ENCODE results near the gene GMDS. TPM values are rescaled to one million over a fixed set of nuclear protein-coding genes. Genes with fewer than 3 reads are reported as not detected.

The GMDS gene
- total and polyA plus RNA-seq, 2 experiments from 2014 or later, result 30.1 to 36.5 TPM

GRCh38 chr6:1599469-1599868 is 645.9 kb downstream of the GMDS start (continued):
- TF ChIP-seq ZNF462 (CRISPR knock-in tag; IDR thresholded peaks at IDR 0.05) (no peak), CREB1 (CRISPR knock-in tag; IDR thresholded peaks at IDR 0.05; ENCODE audit: low read depth) (no peak), ZNF331 (CRISPR knock-in tag; IDR thresholded peaks at IDR 0.05; ENCODE audit: low read depth) (no peak), CTCF (conservative IDR thresholded peaks at IDR 0.05; ENCODE audit: low read depth in 2 of 2) (no peak; a peak in 1 of 4 replicates)

- H4K20me1 ChIP-seq (replicated peaks; ENCODE audit: insufficient read depth), result no peaks in the 10 kb centered on the region
- no peaks in the 10 kb centered on the region for H3K9me3 Mint-ChIP-seq
- ATAC-seq, result no peak
- H3K4me1 ChIP-seq (ENCODE audit: insufficient read depth), result peaks cover 5% of the 10 kb centered on the region; the same call in 1 of the 2 replicates
- H3K27me3 Mint-ChIP-seq (ENCODE audit: insufficient read depth, low read depth, poor library complexity), result peaks cover 56% of the 10 kb centered on the region
- H3K9me2 ChIP-seq (ENCODE audit: insufficient read depth), result no peaks in the 10 kb centered on the region
- H3K27ac Mint-ChIP-seq, result no peak overlapping the region
- no peak overlapping the region for H3K27ac ChIP-seq (ENCODE audit: low read depth)
- no peaks in the 10 kb centered on the region for H3K79me2 ChIP-seq (replicated peaks; ENCODE audit: insufficient read depth)
- no peak overlapping the region for H3K4me2 ChIP-seq
- DNase-seq (ENCODE audit: low spot score), result no peak
- no peaks in the 10 kb centered on the region for H3K36me3 ChIP-seq (ENCODE audit: insufficient read depth)
- H3F3A ChIP-seq (replicated peaks; ENCODE audit: low read depth), result no peaks in the 10 kb centered on the region
- H3K4me1 Mint-ChIP-seq, result peaks cover 26% of the 10 kb centered on the region
- no peak overlapping the region for H3K4me3 Mint-ChIP-seq
- peaks cover 23% of the 10 kb centered on the region for H3K27me3 ChIP-seq (ENCODE audit: insufficient read depth)
- no peak overlapping the region for H3K4me3 ChIP-seq
- no peaks in the 10 kb centered on the region for H3K36me3 Mint-ChIP-seq (ENCODE audit: low read depth)
- 0 out of 2 replicates have a peak overlapping the region, but pooled peaks have one; percentile 14 for H2AFZ ChIP-seq
- TF ChIP-seq CREB1 (CRISPR knock-in tag; IDR thresholded peaks at IDR 0.05; ENCODE audit: low read depth) (no peak), JUNB (IDR thresholded peaks at IDR 0.05; ENCODE audit: unreplicated experiment) (no peak), EZH2 (IDR thresholded peaks at IDR 0.05; ENCODE audit: low read depth, unreplicated experiment) (no peak), ZNF114 (CRISPR knock-in tag; IDR thresholded peaks at IDR 0.05) (no peak), CTCF (conservative IDR thresholded peaks at IDR 0.05; ENCODE audit: low read depth in 2 of 2) (no peak), NANOG (IDR thresholded peaks at IDR 0.05; ENCODE audit: borderline replicate concordance) (no peak), EZH2phosphoT487 (IDR thresholded peaks at IDR 0.05; ENCODE audit: unreplicated experiment) (no peak), ZNF331 (CRISPR knock-in tag; IDR thresholded peaks at IDR 0.05; ENCODE audit: low read depth) (no peak), STAT1 (IDR thresholded peaks at IDR 0.05; ENCODE audit: unreplicated experiment) (no peak)
- TF ChIP-seq, protein P1, sequence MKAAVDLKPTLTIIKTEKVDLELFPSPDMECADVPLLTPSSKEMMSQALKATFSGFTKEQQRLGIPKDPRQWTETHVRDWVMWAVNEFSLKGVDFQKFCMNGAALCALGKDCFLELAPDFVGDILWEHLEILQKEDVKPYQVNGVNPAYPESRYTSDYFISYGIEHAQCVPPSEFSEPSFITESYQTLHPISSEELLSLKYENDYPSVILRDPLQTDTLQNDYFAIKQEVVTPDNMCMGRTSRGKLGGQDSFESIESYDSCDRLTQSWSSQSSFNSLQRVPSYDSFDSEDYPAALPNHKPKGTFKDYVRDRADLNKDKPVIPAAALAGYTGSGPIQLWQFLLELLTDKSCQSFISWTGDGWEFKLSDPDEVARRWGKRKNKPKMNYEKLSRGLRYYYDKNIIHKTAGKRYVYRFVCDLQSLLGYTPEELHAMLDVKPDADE (IDR thresholded peaks at IDR 0.05), result no peak
These were observed 646.5 kb downstream of the GMDS start for GRCh38 chr6:1598886-1599285.
